ENCODE data around the gene DTX4. TPM values are rescaled to one million over a fixed set of nuclear protein-coding genes. Genes with fewer than 3 reads are reported as not detected.

Gene DTX4
- total RNA-seq, 2 donors from 2014 or later = 4.7 to 8.8 TPM

GRCh38 chr11:59223177-59223576, 51.2 kb downstream of the DTX4 start:
- Histone ChIP-seq H3K4me1 (ENCODE audit: control insufficient read depth in 1 of 2, low read depth in 2 of 2) (peaks cover 3 to 9% of the 10 kb centered on the region in 2 donors), H3K27me3 (replicated peaks; ENCODE audit: insufficient read depth) (no peaks in the 10 kb centered on the region), H3K27ac (peak overlapping the region in 1 of 2 donors; percentile 27), H3K9me3 (no peaks in the 10 kb centered on the region), H3K36me3 (no peaks in the 10 kb centered on the region), H3K4me3 (no peak overlapping the region)
- ATAC-seq (ENCODE audit: insufficient number of reproducible peaks, low FRiP score, low read depth) (no peak), DNase-seq (ENCODE audit: low spot score) (no peak)
- TF ChIP-seq CTCF (IDR thresholded peaks at IDR 0.05) = no peak

- Histone ChIP-seq H3K36me3 (no peaks in the 10 kb centered on the region), H3K27me3 (replicated peaks; ENCODE audit: insufficient read depth) (no peaks in the 10 kb centered on the region), H3K9me3 (no peaks in the 10 kb centered on the region), H3K4me3 (no peak overlapping the region), H3K27ac (peak overlapping the region in 1 of 2 donors; percentile 4), H3K4me1 (ENCODE audit: control insufficient read depth in 1 of 2, low read depth in 2 of 2) (peaks cover 3 to 9% of the 10 kb centered on the region in 2 donors)
- no peak for DNase-seq (ENCODE audit: low spot score)
- no peak for ATAC-seq (ENCODE audit: insufficient number of reproducible peaks, low FRiP score, low read depth)
- TF ChIP-seq CTCF (IDR thresholded peaks at IDR 0.05) = no peak
Measured at GRCh38 chr11:59223611-59224010, 51.7 kb downstream of the DTX4 start.

GRCh38 chr11:59224351-59224928, 52.5 kb downstream of the DTX4 start:
- peaks cover 3 to 9% of the 10 kb centered on the region in 2 donors for H3K4me1 ChIP-seq (ENCODE audit: control insufficient read depth in 1 of 2, low read depth in 2 of 2)
- no peak overlapping the region for H3K4me3 ChIP-seq
- H3K27ac ChIP-seq = peak overlapping the region in 1 of 2 donors; percentile 4
- DNase-seq (ENCODE audit: low spot score) (no peak), ATAC-seq (ENCODE audit: insufficient number of reproducible peaks, low FRiP score, low read depth) (no peak)
- H3K36me3 ChIP-seq = no peaks in the 10 kb centered on the region
- no peaks in the 10 kb centered on the region for H3K9me3 ChIP-seq
- H3K27me3 ChIP-seq (replicated peaks; ENCODE audit: insufficient read depth) = no peaks in the 10 kb centered on the region
- no peak for TF ChIP-seq CTCF (IDR thresholded peaks at IDR 0.05)

- Histone ChIP-seq H3K27me3 (replicated peaks; ENCODE audit: insufficient read depth) (no peaks in the 10 kb centered on the region), H3K4me1 (ENCODE audit: control insufficient read depth in 1 of 2, low read depth in 2 of 2) (peaks cover 3 to 9% of the 10 kb centered on the region in 2 donors), H3K27ac (no peak overlapping the region), H3K9me3 (no peaks in the 10 kb centered on the region), H3K36me3 (no peaks in the 10 kb centered on the region), H3K4me3 (no peak overlapping the region)
- ATAC-seq (ENCODE audit: insufficient number of reproducible peaks, low FRiP score, low read depth) (no peak), DNase-seq (ENCODE audit: low spot score) (no peak)
- no peak for TF ChIP-seq CTCF (IDR thresholded peaks at IDR 0.05)
Measured at GRCh38 chr11:59225017-59225416, 53.1 kb downstream of the DTX4 start.

GRCh38 chr11:59226396-59226795, 54.5 kb downstream of the DTX4 start:
- Histone ChIP-seq H3K36me3 (no peaks in the 10 kb centered on the region), H3K4me3 (no peak overlapping the region), H3K27ac (no peak overlapping the region), H3K4me1 (ENCODE audit: control insufficient read depth in 1 of 2, low read depth in 2 of 2) (peaks cover 3 to 8% of the 10 kb centered on the region in 2 donors), H3K27me3 (replicated peaks; ENCODE audit: insufficient read depth) (no peaks in the 10 kb centered on the region), H3K9me3 (no peaks in the 10 kb centered on the region)
- TF ChIP-seq CTCF (IDR thresholded peaks at IDR 0.05) = no peak
- DNase-seq (ENCODE audit: low spot score) (no peak), ATAC-seq (ENCODE audit: insufficient number of reproducible peaks, low FRiP score, low read depth) (no peak)

All from thoracic aorta (tissue), 2 donors.